Measurements from ENCODE around the gene SEC14L2.

SEC14L2 gene

DNA sequence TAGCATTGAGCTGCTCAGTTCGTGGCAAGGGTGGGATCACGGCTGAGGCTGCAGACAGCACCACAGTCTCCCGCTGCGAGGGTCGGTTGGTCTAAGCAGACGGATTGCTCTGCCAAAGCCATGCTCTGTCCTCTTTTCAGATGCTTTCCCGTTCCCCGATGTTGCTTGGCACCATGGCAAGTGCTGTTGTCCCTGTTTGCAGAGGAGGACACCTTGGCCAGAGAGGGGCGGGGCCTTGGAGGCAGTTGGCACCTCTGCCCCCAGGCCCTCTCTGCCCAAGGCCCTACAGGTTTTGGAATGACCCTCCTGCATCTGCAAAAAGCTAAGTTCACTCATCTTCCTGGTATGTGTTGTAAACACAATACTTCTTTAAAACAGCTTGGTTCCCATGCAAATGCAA, 28.4 kb upstream of the SEC14L2 start:
- no peak for TF ChIP-seq ZNF274 (IDR thresholded peaks at IDR 0.05; ENCODE audit: low read depth, low read length)
- H3K4me3 ChIP-seq (ENCODE audit: low read length) = no peak overlapping the region

- no peak for TF ChIP-seq ZNF274 (IDR thresholded peaks at IDR 0.05; ENCODE audit: low read depth, low read length)
Measured at GRCh38 chr22:30370641-30371230, 26.1 kb upstream of the SEC14L2 start.

DNA sequence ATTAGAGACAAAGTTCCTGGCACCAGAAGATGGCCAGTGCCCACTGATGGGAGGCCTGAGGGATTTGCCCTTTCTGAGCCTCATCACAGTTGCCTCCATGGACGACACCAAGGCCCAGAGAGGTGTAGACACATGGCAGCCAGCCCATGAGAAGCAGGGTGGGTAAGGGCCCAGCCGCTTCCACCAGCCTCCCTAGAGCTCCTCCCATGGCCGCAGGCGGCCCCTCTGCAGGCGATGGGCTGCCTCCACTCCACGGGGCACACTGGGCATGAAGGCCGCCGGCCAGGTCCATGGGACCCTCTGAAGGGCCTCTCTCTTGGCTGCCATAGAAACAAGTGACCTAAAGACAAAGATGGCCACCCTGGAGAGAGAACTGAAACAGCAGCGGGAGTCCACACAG, 25.5 kb upstream of the SEC14L2 start:
- no peak for TF ChIP-seq ZNF274 (IDR thresholded peaks at IDR 0.05; ENCODE audit: low read depth, low read length)

More at GRCh38 chr22:30370641-30371230, 26.1 kb upstream of the SEC14L2 start:
- H3K4me3 ChIP-seq (ENCODE audit: low read length) = no peak overlapping the region

DNA sequence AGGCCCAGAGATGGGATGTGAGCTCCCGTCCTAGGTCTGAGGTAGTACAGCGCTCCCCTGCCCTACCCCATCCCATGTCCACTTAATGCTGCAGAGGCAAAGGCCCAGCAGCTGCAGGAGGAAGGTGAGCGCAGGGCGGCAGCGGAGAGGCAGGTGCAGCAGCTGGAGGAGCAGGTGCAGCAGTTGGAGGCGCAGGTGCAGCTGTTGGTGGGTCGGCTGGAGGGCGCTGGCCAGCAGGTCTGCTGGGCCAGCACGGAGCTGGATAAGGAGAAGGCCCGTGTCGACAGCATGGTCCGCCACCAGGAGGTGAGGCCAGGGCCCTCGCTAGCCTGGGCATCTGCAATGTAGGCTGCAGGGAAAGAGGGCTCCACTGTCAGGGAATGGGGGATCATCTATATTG, 24.8 kb upstream of the SEC14L2 start:
- no peak overlapping the region for H3K4me3 ChIP-seq (ENCODE audit: low read length)
- TF ChIP-seq ZNF274 (IDR thresholded peaks at IDR 0.05; ENCODE audit: low read depth, low read length) = no peak

More for the DNA sequence above, 25.5 kb upstream of the SEC14L2 start:
- no peak overlapping the region for H3K4me3 ChIP-seq (ENCODE audit: low read length)

GRCh38 chr22:30372915-30373314, 23.9 kb upstream of the SEC14L2 start:
- no peak for TF ChIP-seq ZNF274 (IDR thresholded peaks at IDR 0.05; ENCODE audit: low read depth, low read length)
- no peak overlapping the region for H3K4me3 ChIP-seq (ENCODE audit: low read length)

GRCh38 chr22:30373331-30374325, 23.2 kb upstream of the SEC14L2 start:
- H3K4me3 ChIP-seq (ENCODE audit: low read length) = no peak overlapping the region
- no peak for TF ChIP-seq ZNF274 (IDR thresholded peaks at IDR 0.05; ENCODE audit: low read depth, low read length)

- TF ChIP-seq ZNF274 (IDR thresholded peaks at IDR 0.05; ENCODE audit: low read depth, low read length) = no peak
- H3K4me3 ChIP-seq (ENCODE audit: low read length) = no peak overlapping the region
Measured at GRCh38 chr22:30375312-30375849, 21.4 kb upstream of the SEC14L2 start.

DNA sequence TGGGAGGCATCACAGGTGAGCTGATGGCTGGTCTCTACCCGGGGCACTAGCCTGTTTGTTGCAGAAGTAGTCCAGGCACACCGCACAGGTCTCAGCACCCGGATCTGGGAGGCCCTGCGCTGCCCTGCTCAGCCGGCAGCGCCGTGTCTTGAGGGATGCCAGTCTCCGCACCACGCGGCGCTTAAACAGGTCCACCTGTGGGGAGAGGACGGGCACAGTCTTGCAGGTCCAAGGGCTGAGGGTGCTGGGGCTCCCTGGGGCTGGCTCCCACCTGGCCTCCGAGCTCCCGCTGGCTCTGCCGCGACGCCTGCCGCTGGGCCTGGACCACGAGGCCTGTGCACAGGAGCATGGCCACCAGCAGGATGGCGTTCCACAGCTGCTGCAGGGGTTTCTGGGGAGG, 16.8 kb upstream of the SEC14L2 start:
- no peak for TF ChIP-seq ZNF274 (IDR thresholded peaks at IDR 0.05; ENCODE audit: low read depth, low read length)
- no peak overlapping the region for H3K4me3 ChIP-seq (ENCODE audit: low read length)

DNA sequence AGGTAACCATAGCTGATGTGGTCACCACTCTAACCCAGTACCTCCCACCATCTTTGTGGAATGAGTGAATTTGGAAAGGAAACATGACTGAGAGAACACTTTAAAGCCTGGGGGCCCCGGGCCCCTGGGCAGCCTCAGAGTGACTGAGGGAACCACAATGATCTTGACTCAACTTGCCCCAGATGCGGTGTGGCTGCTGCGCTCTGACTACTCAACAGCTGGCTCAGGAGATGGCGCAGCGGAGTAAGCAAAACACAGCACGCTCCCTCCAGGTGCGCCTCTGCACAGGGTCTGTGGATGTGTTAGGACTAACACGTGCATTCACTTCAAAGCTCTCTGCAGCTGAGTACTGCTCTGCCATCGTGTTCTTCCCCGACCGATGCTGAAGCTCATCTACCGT, 15.6 kb upstream of the SEC14L2 start:
- no peak overlapping the region for H3K4me3 ChIP-seq (ENCODE audit: low read length)
- TF ChIP-seq ZNF274 (IDR thresholded peaks at IDR 0.05; ENCODE audit: low read depth, low read length) = no peak

GRCh38 chr22:30382340-30382739, 14.5 kb upstream of the SEC14L2 start:
- H3K4me3 ChIP-seq (ENCODE audit: low read length) = no peak overlapping the region
- TF ChIP-seq ZNF274 (IDR thresholded peaks at IDR 0.05; ENCODE audit: low read depth, low read length) = no peak

- no peak for TF ChIP-seq ZNF274 (IDR thresholded peaks at IDR 0.05; ENCODE audit: low read depth, low read length)
- H3K4me3 ChIP-seq (ENCODE audit: low read length) = no peak overlapping the region
Measured at GRCh38 chr22:30383061-30383460, 13.8 kb upstream of the SEC14L2 start.

DNA sequence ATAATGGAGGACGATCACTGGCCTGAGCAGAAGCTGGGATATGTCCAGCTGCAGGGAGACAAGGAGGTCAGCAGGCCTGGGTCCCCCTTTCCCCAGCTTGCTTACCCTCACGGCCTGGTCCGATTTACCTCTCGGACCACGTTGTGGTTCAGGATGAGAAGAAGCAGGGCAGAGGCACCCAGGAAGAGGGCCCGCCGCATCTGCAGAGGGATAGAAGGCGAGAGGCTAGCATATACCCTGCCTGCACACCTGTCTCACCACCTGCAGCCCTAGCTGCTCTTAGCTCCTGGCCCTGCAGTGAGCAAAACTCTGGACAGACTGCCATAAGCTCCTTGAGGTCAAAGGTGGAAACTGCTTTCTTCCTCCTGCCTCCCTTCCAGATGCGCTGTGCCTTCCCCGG, 10.9 kb upstream of the SEC14L2 start:
- no peak for TF ChIP-seq ZNF274 (IDR thresholded peaks at IDR 0.05; ENCODE audit: low read depth, low read length)
- H3K4me3 ChIP-seq (ENCODE audit: low read length) = no peak overlapping the region

- no peak for TF ChIP-seq ZNF274 (IDR thresholded peaks at IDR 0.05; ENCODE audit: low read depth, low read length)
- peak overlapping the region; percentile 64 for H3K4me3 ChIP-seq (ENCODE audit: low read length)
Measured at GRCh38 chr22:30386608-30386959, 10.2 kb upstream of the SEC14L2 start.

- peak within 1 kb of the TSS; percentile 64 for H3K4me3 ChIP-seq (ENCODE audit: low read length)
- no peak for TF ChIP-seq ZNF274 (IDR thresholded peaks at IDR 0.05; ENCODE audit: low read depth, low read length)
Measured at GRCh38 chr22:30386960-30387827, 9.6 kb upstream of the SEC14L2 start, which contains the start of gene RNF215. Gene RNF215, minus strand, starts transcription at chr22:30387411. Its CDS starts 98 bp downstream, at chr22:30387313.
